Pons (tissue), 1 donor: Measurements from ENCODE around the gene KIAA0930.

Source experiments
- DNase-seq: peaks from one replicate; pipeline ENCODE4 v3.0.0-alpha.2; 2016; ENCODE audit warnings: low spot score

Gene KIAA0930

DNA sequence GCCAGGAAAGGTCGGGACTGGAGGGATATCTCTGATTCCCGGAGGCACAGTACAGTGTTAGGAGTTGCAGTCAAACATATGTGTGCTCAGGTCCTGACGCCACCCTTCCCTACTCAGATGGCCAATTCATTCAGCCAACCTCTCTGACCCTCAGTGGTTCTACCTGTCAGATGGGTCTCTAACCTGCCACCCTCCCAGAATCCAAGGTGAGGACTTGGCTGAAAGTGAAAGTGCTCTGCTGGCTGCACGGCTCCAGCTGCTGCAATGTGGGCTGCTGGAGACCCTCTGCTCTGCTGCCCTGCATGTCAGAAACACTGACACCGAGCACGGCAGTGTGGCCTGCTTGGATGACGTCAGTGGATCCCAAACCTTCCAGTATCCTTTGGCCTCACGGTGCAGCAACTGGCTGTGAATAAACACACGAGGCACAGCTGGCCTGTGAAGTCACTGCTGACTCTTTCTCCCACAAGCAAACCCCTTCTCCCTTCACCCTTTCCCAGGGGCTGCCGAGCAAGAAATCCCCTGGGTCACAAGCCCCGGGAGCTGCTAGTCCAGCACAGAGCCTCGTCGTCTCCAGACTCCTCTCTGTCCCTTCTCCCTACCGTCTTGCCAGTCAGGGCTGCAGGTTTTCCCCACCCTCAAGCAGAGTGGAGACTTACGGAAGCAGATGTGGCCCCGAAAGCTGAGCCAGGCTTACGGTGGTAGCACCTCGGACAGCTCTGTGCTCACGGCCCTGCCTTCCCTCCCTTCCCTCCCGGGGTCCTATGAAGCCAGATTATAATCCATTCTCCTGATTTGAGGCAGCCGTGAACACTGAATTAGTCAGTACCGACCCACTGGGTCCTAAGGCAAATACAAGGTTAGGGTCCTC, 24.3 kb downstream of the KIAA0930 start:
- no peak for DNase-seq

DNA sequence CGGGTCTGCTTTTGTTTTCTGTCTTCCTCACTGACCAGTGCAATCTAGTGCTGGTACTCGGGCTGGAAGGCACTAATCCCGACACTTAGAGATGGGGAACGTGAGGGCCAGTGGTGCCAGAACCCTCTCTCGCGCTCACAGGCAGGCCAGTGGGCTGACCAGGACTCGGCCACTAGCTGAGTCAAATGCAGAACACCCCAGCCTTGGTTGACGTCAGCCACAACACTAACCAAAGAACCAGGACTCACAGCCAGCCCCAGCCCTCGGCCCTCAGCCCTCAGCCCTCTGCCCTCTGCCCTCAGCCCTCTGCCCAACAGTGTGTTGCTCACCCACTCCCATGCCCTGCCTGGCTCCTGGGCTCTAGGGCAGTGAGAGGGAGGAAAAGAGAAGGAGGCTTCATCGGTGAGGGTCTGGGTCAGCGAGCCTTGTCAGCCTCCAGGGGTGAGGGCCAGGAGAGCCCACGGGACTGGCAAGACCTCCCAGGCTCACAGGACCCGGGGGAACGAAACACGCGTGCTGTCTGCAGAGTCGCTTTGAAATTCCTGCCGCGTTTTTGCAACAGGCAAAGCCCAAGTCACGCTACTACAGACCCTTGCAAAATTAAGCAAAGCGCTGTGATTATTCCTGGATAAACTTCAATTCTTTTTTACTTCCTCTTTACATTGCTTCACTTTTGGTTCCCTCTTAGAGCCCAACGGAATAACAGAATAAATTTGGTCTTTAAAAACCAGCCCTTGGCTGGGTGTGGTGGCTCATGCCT, 27.5 kb downstream of the KIAA0930 start:
- DNase-seq, result peak; percentile 69

DNA sequence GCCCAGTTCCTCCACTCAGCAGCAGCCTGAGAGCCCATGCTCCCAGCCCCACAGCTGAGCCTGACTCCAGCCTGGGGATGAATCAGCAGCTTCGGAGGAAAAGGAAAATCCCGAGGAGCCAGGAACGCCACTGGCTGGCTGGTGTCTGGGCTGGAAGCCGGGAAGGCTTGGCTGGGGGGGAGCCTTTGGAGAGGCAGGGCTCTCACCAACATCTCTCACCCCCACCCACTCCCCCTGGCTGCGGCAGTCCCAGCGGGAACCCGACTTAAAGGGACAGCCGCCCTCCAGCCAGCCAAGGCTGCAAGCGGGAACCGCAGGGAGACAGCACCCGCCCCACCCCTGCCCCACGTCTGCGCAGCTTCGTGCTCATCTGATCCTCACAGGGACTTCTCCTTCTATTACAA, 28.4 kb downstream of the KIAA0930 start:
- peak; percentile 95 for DNase-seq

DNA sequence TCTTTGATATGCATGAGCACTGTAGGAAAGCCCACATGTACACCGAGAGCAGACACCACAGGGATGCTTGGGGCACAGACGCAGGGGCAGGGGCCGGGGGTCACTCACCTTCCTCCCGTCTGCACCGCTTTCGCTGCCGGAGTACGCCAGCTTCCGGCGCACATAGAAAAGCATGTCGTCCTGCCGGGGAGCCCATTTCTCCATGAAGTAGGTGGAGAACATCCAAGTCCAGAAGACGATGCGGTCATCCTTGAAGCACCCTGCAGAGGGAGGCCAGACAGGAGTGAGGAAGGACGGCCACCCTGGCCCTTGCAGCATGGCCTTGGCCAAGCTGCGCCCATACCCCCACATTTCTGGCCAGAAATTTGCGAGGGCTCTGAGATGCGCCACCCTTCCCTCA, 28.8 kb downstream of the KIAA0930 start:
- no peak for DNase-seq

DNA sequence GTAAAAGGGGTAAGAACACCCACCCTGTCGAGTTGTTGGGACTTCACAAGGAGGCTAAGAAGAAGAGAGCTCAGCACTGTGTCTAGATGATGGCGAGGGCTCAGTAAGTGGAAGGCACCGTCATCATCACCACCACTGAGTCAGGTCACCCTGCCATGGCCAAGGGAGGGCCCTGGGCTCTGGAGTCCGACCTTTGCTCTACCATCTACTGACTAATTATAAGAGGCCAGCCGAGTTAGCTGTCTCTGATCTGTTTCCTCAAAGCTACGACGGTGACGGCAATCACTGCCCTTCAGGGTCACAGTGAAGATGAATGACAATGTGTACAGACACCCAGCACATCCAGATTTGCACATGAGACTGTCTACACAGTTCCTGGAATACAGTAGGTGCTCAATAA, 29.3 kb downstream of the KIAA0930 start:
- no peak for DNase-seq

DNA sequence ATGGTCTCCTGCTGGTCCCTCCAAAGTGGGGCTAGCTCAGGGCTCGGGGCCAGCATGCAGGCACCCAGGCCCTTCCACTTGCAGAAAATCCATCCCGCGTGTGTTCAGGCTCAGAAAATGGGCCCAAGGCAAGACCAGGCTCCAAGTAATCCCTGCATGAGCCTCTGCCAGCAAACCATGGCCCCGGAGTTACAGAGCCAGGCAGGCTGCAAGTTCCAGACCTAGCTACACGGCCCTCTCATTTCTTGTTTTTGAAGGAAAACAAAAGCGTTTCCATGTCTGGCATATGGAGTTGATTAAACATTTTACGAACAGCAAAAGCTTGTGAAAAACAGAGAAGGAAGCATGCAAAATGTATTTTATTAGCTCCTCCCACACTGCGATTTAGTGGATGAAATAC, 29.7 kb downstream of the KIAA0930 start:
- no peak for DNase-seq

DNA sequence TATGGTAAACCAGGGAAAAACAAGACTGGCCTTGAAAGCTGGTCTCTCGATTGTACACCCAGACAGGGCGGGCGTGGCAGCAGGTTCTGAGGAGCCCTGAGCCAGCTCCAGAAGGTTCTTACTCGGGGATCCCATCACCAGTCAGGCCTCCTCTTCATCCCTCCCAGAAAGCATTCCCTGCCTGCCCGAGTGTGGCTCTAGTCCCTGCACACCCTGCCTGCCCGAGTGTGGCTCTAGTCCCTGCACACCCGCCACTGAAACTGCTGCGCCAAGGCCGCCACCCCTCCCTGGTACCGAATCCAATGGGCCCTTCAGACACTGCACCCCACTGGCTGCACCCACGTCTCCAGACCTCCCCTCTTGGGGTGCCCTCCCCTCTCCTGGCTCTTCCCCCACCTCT, 30.1 kb downstream of the KIAA0930 start:
- no peak for DNase-seq

DNA sequence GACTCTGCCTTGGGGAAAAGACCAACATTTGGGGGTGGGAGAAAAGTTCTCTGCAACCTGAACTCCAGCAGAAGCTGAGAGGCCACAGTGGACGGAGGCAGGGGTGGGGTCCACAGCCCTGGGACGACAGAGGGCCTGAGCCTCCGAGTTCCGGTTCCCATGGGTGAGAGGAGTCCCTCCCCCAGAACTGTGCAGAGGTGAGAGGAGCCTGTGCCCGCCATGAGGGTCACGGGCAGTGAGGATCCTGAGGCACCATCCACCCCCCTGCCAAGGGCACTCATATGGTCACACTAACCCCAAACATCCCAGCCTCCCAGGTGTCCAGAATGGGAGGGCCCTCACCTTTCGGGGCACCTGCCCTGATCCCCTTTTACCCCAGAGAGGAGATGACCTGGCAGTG, 30.5 kb downstream of the KIAA0930 start:
- DNase-seq, result no peak

DNA sequence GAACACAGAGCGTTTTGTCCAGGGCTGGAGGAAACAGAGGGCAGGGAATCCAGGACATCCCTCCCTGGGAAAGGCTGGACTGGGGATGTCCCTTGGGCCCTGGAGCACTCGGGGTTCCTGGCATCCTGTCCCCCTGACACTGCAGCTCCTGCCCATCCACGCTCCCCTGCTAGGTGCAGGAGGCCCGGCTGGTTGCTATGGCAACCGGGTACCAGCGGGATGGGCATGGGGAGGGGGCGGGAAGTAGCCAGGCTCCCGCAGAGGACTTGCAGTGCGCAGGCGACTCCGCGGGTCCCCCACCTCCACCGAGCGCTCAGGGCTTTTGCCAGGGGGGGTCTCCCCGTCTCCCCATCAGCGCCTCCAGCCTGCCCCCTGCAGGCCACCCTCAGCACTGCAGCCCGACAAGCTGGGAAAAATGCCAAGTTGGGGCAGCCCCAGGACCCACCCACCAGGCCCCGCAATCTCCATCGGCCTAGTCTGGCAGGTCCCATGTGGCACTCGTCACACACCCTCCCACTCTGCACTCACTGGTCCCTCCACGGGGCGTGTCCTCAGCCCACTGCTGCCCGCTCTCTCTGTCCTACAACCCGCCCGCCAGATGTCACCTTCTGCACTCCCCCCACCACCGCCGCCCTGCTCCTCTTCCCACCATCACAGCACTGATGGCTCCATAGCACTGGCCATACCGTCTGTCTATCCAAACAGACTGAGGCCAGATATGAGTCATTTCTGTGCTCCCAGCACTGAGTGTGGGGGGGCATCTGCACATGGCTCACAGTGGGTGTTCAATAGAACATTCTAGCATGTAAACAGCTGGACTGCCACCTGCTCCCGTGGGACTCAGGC, 31.5 kb downstream of the KIAA0930 start:
- peak; percentile 81 for DNase-seq

DNA sequence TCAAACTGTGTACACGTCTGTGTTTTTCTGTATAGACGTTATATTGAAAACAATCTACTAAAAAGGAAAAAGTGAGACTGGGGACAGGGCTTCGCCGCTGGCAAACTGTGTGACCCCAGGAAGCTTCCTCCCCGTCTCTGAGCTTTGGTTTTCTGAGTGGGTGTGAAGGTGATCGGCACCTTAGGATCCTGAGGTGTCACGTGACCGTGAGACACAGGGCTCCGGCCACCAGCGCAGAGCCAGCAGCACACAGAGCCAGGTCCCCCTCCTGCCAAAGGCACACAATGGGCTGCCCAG, 32.0 kb downstream of the KIAA0930 start:
- DNase-seq, result no peak

DNA sequence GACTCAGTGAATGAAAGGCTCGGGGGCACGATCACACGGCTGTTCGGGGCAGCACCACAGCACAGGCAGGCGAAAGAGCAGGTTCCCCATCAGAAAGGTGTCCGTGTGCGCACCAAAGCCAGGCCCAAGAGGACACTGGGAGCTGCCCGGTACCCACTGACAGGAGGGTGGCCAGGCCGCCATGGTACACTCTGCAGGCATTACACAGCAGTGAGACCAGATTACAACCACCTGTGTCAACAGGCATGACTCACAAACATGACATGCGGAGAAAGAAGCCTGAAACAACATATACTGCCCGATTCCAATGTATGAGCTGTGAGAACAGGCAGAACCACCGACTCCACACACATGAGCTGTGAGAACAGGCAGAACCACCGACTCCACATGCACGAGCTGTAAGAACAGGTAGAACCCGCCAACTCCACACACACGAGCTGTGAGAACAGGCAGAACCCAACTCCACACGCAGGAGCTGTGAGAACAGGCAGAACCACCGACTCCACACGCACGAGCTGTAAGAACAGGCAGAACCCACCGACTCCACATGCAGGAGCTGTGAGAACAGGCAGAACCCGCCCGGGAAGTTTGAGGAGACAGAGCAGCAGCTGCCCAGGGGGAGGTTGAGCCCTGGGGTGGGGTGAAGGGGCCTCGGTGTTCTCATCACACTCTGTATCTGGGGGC, 32.6 kb downstream of the KIAA0930 start:
- no peak for DNase-seq

DNA sequence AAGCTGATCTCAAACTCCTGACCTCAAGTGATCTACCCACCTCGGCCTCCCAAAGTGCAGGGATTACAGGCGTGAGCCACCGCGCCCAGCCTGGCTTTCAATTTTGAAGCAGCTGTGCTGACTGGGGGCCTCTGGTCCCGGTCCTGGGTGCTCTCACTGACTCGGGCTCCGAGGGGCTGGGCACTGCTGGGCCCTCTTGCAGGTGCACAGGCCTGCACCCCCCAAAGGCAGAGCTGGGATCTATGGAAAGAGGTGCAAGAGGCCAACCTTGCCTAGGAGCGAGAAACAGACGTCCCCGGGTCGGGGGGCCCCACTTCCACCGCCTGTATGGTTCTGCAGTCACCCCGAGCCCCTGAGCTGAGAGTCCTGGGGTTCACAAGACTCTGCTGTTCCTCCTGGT, 33.2 kb downstream of the KIAA0930 start:
- DNase-seq, result no peak

DNA sequence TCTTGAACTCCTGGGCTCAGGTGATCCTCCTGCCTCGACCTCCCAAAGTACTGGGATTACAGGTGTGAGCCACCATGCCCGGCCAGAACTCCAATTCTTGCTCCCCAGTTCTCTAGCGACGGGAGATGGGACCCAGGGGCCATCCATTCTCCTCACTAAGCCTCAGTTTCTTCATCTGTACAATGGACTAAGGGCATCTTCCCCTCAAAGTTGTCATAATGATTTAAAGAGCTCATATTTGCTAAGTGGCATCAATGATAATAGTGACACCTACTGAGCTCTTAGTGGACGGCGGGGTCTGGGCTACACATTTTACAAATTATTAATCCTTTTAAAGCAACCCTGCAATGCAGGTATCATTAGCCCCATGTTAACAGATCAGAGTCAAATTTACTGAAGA, 34.5 kb downstream of the KIAA0930 start:
- DNase-seq, result no peak

DNA sequence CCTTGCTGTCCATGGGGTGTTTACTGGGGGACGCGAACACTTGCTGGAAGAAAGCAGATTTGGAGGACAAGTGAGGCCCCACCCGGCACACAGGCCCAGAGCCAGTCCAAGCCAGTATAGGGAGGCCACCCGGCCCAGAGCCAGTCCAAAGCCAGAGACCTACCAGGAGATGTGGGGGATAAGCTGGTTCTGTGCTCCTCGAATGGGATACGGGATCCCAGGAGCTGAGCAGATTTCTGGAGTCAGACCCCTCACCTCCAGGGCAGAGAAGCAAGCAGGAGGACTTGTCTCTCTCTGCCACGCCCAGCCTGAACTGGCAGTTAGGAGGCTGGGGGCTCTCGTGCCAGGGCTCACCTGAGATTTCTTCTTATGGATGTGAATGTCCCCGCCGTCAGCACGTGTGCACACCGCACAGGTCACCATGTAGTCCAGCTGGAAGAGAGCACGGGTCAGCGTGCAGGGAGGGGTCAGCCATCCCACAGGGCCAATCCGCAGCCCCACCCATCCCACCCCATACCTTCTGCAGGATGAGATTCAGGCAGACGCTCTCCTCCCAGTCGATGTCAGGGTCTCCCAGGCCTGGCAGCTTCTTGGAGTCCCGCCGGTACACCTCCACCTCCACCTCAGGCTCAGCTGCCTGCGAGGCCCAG, 35.3 kb downstream of the KIAA0930 start:
- no peak for DNase-seq

DNA sequence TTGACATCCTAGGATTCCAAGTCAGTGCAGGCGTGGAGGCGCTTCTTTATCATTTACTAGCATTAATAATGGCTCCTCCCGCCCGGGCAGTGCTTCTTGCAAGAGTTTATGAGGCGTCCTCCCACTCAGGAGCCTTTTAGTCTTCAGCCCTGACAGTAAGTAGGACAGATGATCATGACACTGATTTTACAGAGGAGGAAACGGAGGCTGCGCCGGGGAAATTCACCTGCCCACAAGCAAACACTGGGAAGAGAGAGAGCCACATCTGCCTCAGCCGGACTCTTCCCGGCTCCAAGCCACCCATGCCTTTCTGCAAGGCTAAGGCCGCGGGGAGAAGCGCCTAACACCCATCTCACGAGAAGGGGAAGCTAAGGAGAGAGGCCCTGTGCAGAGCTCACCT, 35.9 kb downstream of the KIAA0930 start:
- DNase-seq, result no peak

DNA sequence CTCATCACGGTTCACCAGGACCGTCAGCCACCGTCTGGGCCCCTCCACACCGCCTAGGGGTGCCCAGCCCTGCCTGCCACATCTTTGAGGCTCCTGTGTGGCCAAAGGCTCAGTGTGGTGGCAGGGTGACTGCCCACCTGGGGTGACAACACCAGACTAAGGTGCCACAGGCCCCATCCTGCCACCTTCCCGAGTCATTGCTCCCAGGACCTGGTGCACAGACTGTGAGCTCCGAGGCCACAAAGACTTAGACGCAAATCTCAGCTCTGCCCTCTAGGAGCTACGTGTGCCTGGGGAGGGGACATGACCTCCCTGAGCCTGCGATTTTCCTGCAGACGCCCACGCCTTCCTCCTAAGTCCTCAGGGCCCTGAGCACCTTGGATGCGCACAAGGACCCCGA, 36.5 kb downstream of the KIAA0930 start:
- DNase-seq, result no peak

DNA sequence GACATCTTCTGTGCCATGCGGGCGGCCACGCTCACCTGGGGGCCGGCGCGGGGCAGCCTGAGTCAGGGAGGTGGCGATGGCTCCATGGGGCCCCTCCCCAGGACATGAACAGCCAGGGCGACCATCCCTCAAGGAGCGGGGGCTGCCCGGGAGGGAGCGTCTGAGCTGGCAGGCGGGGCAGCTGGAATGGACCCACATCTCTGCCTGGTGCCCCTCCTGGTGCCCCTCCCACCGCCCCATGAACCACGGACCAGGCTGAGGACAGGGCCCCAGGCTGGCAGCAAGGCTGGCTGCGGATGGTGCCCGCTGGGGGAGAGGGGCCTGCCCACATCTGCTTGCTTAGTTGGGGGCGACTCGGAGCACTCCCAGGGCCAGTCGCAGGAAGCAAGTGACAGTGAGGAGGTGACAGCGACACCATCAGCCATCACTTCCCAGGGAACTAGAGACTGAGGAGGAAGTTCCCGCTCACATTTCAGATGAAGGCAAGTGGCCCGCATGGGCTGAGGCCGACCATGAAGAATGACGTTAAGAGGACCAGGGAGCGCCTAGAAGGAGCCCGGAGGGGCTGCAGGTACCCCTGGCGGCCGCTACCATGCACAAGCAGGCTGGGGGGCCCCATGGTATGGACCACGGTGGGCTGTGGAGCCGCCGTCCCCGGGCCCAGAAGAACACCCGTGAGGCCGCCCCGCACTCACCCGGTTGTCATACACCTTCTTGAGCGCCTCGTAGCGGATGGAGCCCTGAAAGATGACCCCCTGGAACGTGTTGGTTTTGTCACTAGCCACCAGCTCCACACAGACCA, 37.3 kb downstream of the KIAA0930 start:
- no peak for DNase-seq

DNA sequence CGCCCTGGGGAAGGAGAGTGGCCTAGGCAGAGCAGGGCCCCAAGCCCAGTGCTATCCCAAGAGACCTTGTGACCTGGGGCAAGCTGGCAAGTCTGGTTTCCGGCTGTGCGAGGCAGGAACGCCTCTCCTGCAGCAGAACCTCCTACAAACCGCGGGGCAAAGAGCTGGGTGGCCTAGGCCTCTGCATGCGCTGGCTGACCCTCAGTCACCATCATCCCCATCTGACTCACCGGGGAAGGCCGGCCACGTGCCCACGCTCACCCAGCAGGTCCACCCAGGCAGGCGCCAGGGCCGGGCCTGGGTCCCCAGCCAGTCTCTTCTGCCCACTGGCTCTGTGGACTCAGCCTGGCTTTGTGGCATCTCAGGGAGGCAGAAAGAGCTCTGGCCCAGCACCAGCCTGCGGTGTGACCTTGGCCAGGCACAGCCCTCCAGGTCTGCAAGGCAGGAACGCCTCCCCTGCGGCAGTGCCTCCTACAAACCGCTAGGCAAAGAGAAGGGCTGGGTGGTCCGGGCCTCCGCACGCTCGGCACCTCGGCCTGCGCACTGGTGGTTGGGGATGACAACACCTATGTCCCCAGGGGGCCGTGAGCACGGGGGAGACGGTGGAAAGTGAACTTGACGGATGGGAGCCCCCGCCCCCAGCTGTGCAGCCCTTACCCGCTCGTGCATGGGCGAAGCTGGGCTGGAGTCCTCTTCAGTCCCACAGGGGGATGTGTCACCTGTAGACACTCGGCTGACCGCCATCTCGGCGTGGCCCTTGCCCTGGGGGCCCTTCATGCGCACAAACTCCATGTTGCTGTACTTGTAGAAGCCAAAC, 38.2 kb downstream of the KIAA0930 start:
- DNase-seq, result no peak

DNA sequence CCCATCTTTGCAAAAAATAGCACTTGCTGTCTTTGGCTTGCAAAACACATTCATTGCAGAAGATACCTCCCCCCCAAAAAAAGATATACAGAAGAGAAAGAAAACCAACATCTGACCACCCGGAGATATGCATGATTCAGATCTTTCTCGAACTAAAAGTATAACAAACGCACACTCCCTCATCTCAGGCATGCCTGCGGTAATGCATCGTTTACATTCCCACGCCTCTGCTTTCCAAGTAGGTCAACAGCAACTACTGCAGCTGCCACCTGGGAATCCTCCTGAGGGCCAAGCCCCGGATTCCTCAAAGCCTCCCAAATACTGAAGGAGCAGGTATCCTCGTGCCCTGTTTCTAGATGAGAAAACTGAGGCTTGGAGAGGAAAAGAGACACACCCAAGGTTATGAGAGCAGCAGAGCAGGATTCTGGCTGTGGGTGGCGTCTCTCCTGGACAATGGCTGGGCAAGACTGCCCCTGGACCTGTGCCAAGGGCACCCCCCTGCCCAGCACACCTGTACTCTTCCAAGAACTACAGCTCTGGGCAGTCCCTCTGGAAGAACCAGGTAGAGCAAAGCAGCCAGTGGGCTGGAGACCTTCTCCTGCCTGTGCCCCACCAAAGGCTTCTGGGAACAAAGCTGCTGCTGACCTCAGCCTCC, 38.9 kb downstream of the KIAA0930 start:
- no peak for DNase-seq
